22Rv1 (cell line): ENCODE measurements around the gene PLAC1.

ENCODE experiments used
- CTCF ChIP-seq: fragments of 450-650 bp; IDR thresholded peaks from 2 replicates; pipeline ENCODE4 v1.5.1; 2017; ENCODE audit warnings: mild to moderate bottlenecking
- ZFX ChIP-seq: fragments of 450-650 bp; IDR thresholded peaks from 2 replicates; pipeline ENCODE4 v1.6.1; 2017; ENCODE audit warnings: antibody characterized with exemption, borderline replicate concordance

- TF ChIP-seq CTCF (no peak), ZFX (no peak)
Observed at GRCh38 chrX:134636851-134637250, 21.4 kb downstream of the PLAC1 start.
